ENCODE data around the gene PALB2.

PALB2 gene

GRCh38 chr16:23581764-23582163 is 59.3 kb downstream of the PALB2 start:
- DNase-seq (ENCODE audit: low spot score): no peak

GRCh38 chr16:23580391-23580790 is 60.7 kb downstream of the PALB2 start:
- DNase-seq (ENCODE audit: low spot score): no peak

GRCh38 chr16:23579371-23579770 is 61.7 kb downstream of the PALB2 start:
- no peak for DNase-seq (ENCODE audit: low spot score)

- DNase-seq (ENCODE audit: low spot score): no peak
Measured at GRCh38 chr16:23578101-23578830, 62.8 kb downstream of the PALB2 start.

GRCh38 chr16:23577493-23577892 is 63.6 kb downstream of the PALB2 start:
- DNase-seq (ENCODE audit: low spot score): no peak

- no peak for DNase-seq (ENCODE audit: low spot score)
Measured at GRCh38 chr16:23575834-23576233, 65.3 kb downstream of the PALB2 start.

- DNase-seq (ENCODE audit: low spot score): no peak
Measured at GRCh38 chr16:23573817-23574216, 67.3 kb downstream of the PALB2 start.

- DNase-seq (ENCODE audit: low spot score): no peak
Measured at GRCh38 chr16:23572394-23572793, 68.7 kb downstream of the PALB2 start.

- DNase-seq (ENCODE audit: low spot score): no peak
Measured at GRCh38 chr16:23571895-23572294, 69.2 kb downstream of the PALB2 start.

- no peak for DNase-seq (ENCODE audit: low spot score)
Measured at GRCh38 chr16:23570992-23571632, 70.0 kb downstream of the PALB2 start.

- DNase-seq (ENCODE audit: low spot score): no peak
Measured at GRCh38 chr16:23567602-23568001, 73.5 kb downstream of the PALB2 start.

GRCh38 chr16:23566724-23567123 is 74.4 kb downstream of the PALB2 start:
- no peak for DNase-seq (ENCODE audit: low spot score)

- no peak for DNase-seq (ENCODE audit: low spot score)
Measured at GRCh38 chr16:23564575-23565363, 76.3 kb downstream of the PALB2 start.

GRCh38 chr16:23563186-23563585 is 77.9 kb downstream of the PALB2 start:
- no peak for DNase-seq (ENCODE audit: low spot score)

GRCh38 chr16:23562505-23562904 is 78.6 kb downstream of the PALB2 start:
- DNase-seq (ENCODE audit: low spot score): no peak

- DNase-seq (ENCODE audit: low spot score): no peak
Measured at GRCh38 chr16:23561586-23561985, 79.5 kb downstream of the PALB2 start.

GRCh38 chr16:23557779-23558702 is 83.1 kb downstream of the PALB2 start:
- peak; percentile 9 for DNase-seq (ENCODE audit: low spot score)

- DNase-seq (ENCODE audit: low spot score): peak; percentile 87
Measured at GRCh38 chr16:23556881-23557778, 84.0 kb downstream of the PALB2 start, which contains the start of the genes EARS2 and UBFD1. Gene EARS2 (minus strand): TSS chr16:23557350. CDS start chr16:23557343, 7 bp downstream. Gene UBFD1 (plus strand): TSS chr16:23557727. CDS start chr16:23557743, 16 bp downstream.

- DNase-seq (ENCODE audit: low spot score): no peak
Measured at GRCh38 chr16:23554536-23554935, 86.6 kb downstream of the PALB2 start.
